ENCODE measurements around the gene SAMD4A.

SAMD4A gene

DNA sequence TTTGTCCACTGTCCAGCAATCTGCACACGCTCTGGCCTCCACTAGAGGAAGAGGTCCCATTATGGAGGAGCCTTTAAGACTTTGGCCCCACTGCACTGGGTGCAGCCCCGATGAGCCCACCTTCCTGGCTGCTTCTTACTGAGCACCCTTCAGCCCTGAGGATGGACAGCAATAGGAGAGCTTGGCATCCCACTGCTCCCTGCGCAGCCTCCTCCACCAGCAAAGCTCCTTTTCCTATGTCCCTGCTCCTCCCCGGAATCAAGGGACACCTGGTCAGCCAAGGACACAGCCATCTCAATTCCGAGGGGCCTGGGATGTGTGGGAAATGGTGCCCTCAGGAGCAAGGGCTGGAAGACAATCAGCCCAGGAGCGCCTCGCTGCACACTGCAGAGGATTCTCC is 241.0 kb downstream of the SAMD4A start:
- TF ChIP-seq, protein P1, sequence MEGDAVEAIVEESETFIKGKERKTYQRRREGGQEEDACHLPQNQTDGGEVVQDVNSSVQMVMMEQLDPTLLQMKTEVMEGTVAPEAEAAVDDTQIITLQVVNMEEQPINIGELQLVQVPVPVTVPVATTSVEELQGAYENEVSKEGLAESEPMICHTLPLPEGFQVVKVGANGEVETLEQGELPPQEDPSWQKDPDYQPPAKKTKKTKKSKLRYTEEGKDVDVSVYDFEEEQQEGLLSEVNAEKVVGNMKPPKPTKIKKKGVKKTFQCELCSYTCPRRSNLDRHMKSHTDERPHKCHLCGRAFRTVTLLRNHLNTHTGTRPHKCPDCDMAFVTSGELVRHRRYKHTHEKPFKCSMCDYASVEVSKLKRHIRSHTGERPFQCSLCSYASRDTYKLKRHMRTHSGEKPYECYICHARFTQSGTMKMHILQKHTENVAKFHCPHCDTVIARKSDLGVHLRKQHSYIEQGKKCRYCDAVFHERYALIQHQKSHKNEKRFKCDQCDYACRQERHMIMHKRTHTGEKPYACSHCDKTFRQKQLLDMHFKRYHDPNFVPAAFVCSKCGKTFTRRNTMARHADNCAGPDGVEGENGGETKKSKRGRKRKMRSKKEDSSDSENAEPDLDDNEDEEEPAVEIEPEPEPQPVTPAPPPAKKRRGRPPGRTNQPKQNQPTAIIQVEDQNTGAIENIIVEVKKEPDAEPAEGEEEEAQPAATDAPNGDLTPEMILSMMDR (IDR thresholded peaks at IDR 0.05; ENCODE audit: low read depth, low read length), result no peak
- Histone ChIP-seq H3K4me3 (ENCODE audit: low read depth, low read length) (no peak overlapping the region), H3K4me1 (peaks cover 14% of the 10 kb centered on the region), H3K9me3 (no peaks in the 10 kb centered on the region), H3K27me3 (no peaks in the 10 kb centered on the region), H3K36me3 (no peaks in the 10 kb centered on the region)
- no peak for DNase-seq

- no peak for DNase-seq
- Histone ChIP-seq H3K4me3 (ENCODE audit: low read depth, low read length) (no peak overlapping the region), H3K9me3 (no peaks in the 10 kb centered on the region), H3K27me3 (no peaks in the 10 kb centered on the region), H3K4me1 (peaks cover 14% of the 10 kb centered on the region), H3K36me3 (no peaks in the 10 kb centered on the region)
- TF ChIP-seq, protein P1 (IDR thresholded peaks at IDR 0.05; ENCODE audit: low read depth, low read length), result no peak
These were observed 241.6 kb downstream of the SAMD4A start for GRCh38 chr14:54808326-54809161.

- DNase-seq, result no peak
- Histone ChIP-seq H3K36me3 (no peaks in the 10 kb centered on the region), H3K4me3 (ENCODE audit: low read depth, low read length) (no peak overlapping the region), H3K4me1 (peaks cover 14% of the 10 kb centered on the region), H3K9me3 (no peaks in the 10 kb centered on the region), H3K27me3 (no peaks in the 10 kb centered on the region)
- TF ChIP-seq, protein P1 (IDR thresholded peaks at IDR 0.05; ENCODE audit: low read depth, low read length), result no peak
These were observed 242.8 kb downstream of the SAMD4A start for GRCh38 chr14:54809767-54810166.

DNA sequence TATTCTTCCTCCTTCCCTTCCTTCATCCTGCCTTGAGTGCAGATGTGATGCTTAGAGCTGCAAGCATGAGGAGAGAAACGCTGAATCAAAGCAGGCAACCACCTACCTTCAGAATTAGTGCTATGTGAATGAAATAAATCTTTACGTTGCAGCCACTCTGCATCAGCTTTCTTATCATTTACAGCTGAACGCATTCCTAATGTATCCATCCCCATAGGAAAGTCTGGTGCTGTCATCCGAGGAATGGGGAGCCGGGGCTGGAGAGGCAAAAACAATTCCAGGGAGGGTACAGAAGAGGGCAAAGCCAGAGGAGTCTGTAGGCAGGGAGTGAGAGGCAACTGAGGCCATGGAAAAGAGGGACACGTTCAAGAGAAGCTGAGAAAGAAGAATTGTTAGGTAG is 245.7 kb downstream of the SAMD4A start:
- Histone ChIP-seq H3K27me3 (no peaks in the 10 kb centered on the region), H3K4me3 (ENCODE audit: low read depth, low read length) (no peak overlapping the region), H3K9me3 (no peaks in the 10 kb centered on the region), H3K4me1 (peaks cover 24% of the 10 kb centered on the region), H3K36me3 (no peaks in the 10 kb centered on the region)
- no peak for DNase-seq
- TF ChIP-seq, protein P1 (IDR thresholded peaks at IDR 0.05; ENCODE audit: low read depth, low read length), result no peak

- DNase-seq, result no peak
- Histone ChIP-seq H3K4me1 (peaks cover 28% of the 10 kb centered on the region), H3K27me3 (no peaks in the 10 kb centered on the region), H3K4me3 (ENCODE audit: low read depth, low read length) (no peak overlapping the region), H3K36me3 (no peaks in the 10 kb centered on the region), H3K9me3 (no peaks in the 10 kb centered on the region)
- TF ChIP-seq, protein P1 (IDR thresholded peaks at IDR 0.05; ENCODE audit: low read depth, low read length), result no peak
These were observed 246.2 kb downstream of the SAMD4A start for GRCh38 chr14:54813081-54813480.

DNA sequence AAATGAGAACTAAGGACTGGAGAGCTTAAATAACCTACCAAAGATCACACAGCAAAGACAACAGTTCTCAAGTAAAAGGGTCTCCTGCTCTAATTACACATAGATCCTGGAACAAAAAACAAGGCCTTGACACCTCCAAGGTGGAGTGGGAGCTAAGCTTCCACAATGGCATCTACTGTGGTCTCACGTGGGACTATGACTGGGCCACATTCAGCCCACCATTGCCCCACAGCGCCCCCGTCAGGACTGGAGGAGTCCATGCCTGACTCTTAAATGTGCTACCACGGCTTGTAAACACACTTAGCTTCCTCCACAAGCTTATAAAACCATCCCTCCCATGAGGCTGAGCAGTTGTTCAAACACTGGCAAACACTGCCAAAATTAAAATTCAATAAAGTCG is 247.1 kb downstream of the SAMD4A start:
- peak; percentile 60 for DNase-seq
- Histone ChIP-seq H3K9me3 (no peaks in the 10 kb centered on the region), H3K4me1 (peaks cover 30% of the 10 kb centered on the region), H3K36me3 (no peaks in the 10 kb centered on the region), H3K27me3 (no peaks in the 10 kb centered on the region), H3K4me3 (ENCODE audit: low read depth, low read length) (no peak overlapping the region)
- TF ChIP-seq, protein P1 (IDR thresholded peaks at IDR 0.05; ENCODE audit: low read depth, low read length), result peak; percentile 44
